HG03521 (cell line): Measurements from ENCODE around the gene EOMES.

Experiments
- ATAC-seq: cut with Tn5 transposase; IDR thresholded peaks from one replicate; pipeline ENCODE4 v1.9.1; 2021; ENCODE audit warnings: mild to moderate bottlenecking, moderate library complexity; ENCODE audit not compliant: unreplicated experiment

Gene EOMES

GRCh38 chr3:27681249-27681748, 40.8 kb downstream of the EOMES start:
- ATAC-seq: peak; percentile 58

GRCh38 chr3:27680517-27681246, 41.4 kb downstream of the EOMES start:
- no peak for ATAC-seq

GRCh38 chr3:27679691-27680090, 42.4 kb downstream of the EOMES start:
- no peak for ATAC-seq

- no peak for ATAC-seq
Observed at GRCh38 chr3:27678234-27678633, 43.9 kb downstream of the EOMES start.

- ATAC-seq: no peak
Observed at GRCh38 chr3:27677565-27677964, 44.6 kb downstream of the EOMES start.

- no peak for ATAC-seq
Observed at GRCh38 chr3:27675287-27675686, 46.8 kb downstream of the EOMES start.

GRCh38 chr3:27673701-27674100, 48.4 kb downstream of the EOMES start:
- ATAC-seq: no peak

- ATAC-seq: no peak
Observed at GRCh38 chr3:27671101-27671500, 51.0 kb downstream of the EOMES start.

- ATAC-seq: no peak
Observed at GRCh38 chr3:27670619-27671018, 51.5 kb downstream of the EOMES start.

GRCh38 chr3:27669591-27669990, 52.5 kb downstream of the EOMES start:
- no peak for ATAC-seq

- ATAC-seq: no peak
Observed at GRCh38 chr3:27667751-27668150, 54.4 kb downstream of the EOMES start.

GRCh38 chr3:27666708-27667107, 55.4 kb downstream of the EOMES start:
- ATAC-seq: no peak

- ATAC-seq: peak; percentile 44
Observed at GRCh38 chr3:27666272-27666671, 55.9 kb downstream of the EOMES start.
